Ovary (tissue), 3 donors: ENCODE data around the gene SPIN2B.

Experiments used
- CTCF ChIP-seq, 3 donors: fragments of 450-650 bp in 2 of 3; fragments of 200-600 bp in 1 of 3; IDR thresholded peaks; one replicate each; pipeline versions ENCODE4 v1.5.1 to v1.8.0; 2016 to 2022; ENCODE audit warnings: antibody characterized with exemption in 3 of 3, mild to moderate bottlenecking in 1 of 3
- POLR2A ChIP-seq: fragments of 450-650 bp; IDR thresholded peaks from one replicate; pipeline ENCODE4 v1.6.1; 2017; ENCODE audit warnings: antibody characterized with exemption, mild to moderate bottlenecking, moderate library complexity
- donor health status: DM: no; HTN: no; CAD: no.

GRCh38 chrX:57156397-57157049 lies 35.2 kb upstream of the SPIN2B start:
- TF ChIP-seq CTCF (IDR thresholded peaks at IDR 0.05) (no peak), POLR2A (no peak)
